GM12878 (cell line): ENCODE data around the gene KLHL5. TPM values are rescaled to one million over a fixed set of nuclear protein-coding genes. Genes with fewer than 3 reads are reported as not detected.

Experiments
- ATAC-seq: fragments of 200-7000 bp; cut with Tn5 transposase; 3 replicates; pipeline ENCODE4 v1.9.1; 2020; ENCODE audit warnings: mild to moderate bottlenecking, moderate library complexity
- BruUV-seq: library from RNA; stranded (reverse); fragments of 400-500 nt; replicated peaks from 2 replicates; lab custom pipeline; 2021; lab: Mats Ljungman, UMichigan
- CTCF ChIA-PET: fragments of 300-600 bp; sonication (Branson Sonifier 250); formaldehyde crosslinking; extraction: SDS; loops from one replicate; lab custom pipeline; 2021; ENCODE audit warnings: inconsistent platforms; lab: Yijun Ruan, JAX
- POLR2A ChIA-PET: fragments of 350-600 bp; formaldehyde crosslinking; extraction: SDS; loops from one replicate; lab custom pipeline; 2021; ENCODE audit warnings: inconsistent platforms; lab: Charles Lee
- RAD21 ChIA-PET: fragments of 300-600 bp; sonication (Branson Sonifier 250); formaldehyde crosslinking; loops from one replicate; lab custom pipeline; 2023; ENCODE audit warnings: antibody characterized with exemption; ENCODE audit not compliant: unreplicated experiment; lab: Charles Lee
- SMC1A ChIA-PET: fragments of 300-600 bp; sonication (Branson Sonifier 250); formaldehyde crosslinking; loops from one replicate; lab custom pipeline; 2023; ENCODE audit not compliant: unreplicated experiment, uncharacterized antibody; lab: Charles Lee
- DNase-seq: peaks from one replicate; pipeline ENCODE4 v3.0.0-alpha.2; 2011; ENCODE audit warnings: low read depth, low spot score
- FAIRE-seq: peaks from 3 replicates; lab custom pipeline; 2011; peaks lifted over from hg19 to GRCh38; lab: Jason Lieb, UNC
- H2AFZ ChIP-seq: 2 replicates; pipeline ENCODE4 v1.6.0; 2011; ENCODE audit warnings: low read depth, low read length, control low read depth; ENCODE audit not compliant: control insufficient read depth
- H3K27ac ChIP-seq: 2 replicates; pipeline ENCODE4 v1.5.1; 2011; ENCODE audit warnings: control low read depth; ENCODE audit not compliant: control insufficient read depth, insufficient read depth
- H3K27me3 ChIP-seq, 2 experiments: replicated peaks in 1 of 2; 2 replicates each; pipeline versions ENCODE4 v1.6.0 to v1.6.1; 2011; ENCODE audit warnings: low read length in 1 of 2; ENCODE audit not compliant: control insufficient read depth in 2 of 2, insufficient read depth in 2 of 2
- H3K36me3 ChIP-seq, 2 experiments: 2 replicates each; pipeline ENCODE4 v1.5.1; 2011; ENCODE audit warnings: low read length in 1 of 2; ENCODE audit not compliant: control insufficient read depth in 2 of 2, insufficient read depth in 2 of 2
- H3K4me1 ChIP-seq: 2 replicates; pipeline ENCODE4 v1.6.1; 2011; ENCODE audit warnings: mild to moderate bottlenecking, low read length, moderate library complexity, mixed read lengths; ENCODE audit not compliant: control insufficient read depth, insufficient read depth
- H3K4me2 ChIP-seq: 2 replicates; pipeline ENCODE4 v1.6.0; 2011; ENCODE audit warnings: control low read depth; ENCODE audit not compliant: control insufficient read depth, insufficient read depth
- H3K4me3 ChIP-seq: fragments of 200-600 bp; sonication (generic); 2 replicates; pipeline ENCODE4 v1.5.1; 2016
- H3K79me2 ChIP-seq: 2 replicates; pipeline ENCODE4 v1.6.0; 2011; ENCODE audit warnings: low read length; ENCODE audit not compliant: control insufficient read depth, insufficient read depth
- H3K9ac ChIP-seq: 2 replicates; pipeline ENCODE4 v1.8.0; 2011; ENCODE audit warnings: low read length, control low read depth, mixed read lengths; ENCODE audit not compliant: control insufficient read depth, insufficient read depth
- H3K9me3 ChIP-seq: replicated peaks from 3 replicates; pipeline ENCODE4 v1.5.1; 2011; ENCODE audit warnings: mild to moderate bottlenecking, low read length; ENCODE audit not compliant: control insufficient read depth, insufficient read depth
- H4K20me1 ChIP-seq: 2 replicates; pipeline ENCODE4 v1.6.0; 2011; ENCODE audit not compliant: control insufficient read depth, insufficient read depth
- ATF7 ChIP-seq: fragments of 450-650 bp; IDR thresholded peaks from 2 replicates; pipeline ENCODE4 v1.6.1; 2016; ENCODE audit warnings: low read depth, mild to moderate bottlenecking
- BHLHE40 ChIP-seq, 2 experiments: fragments of 450-650 bp in 1 of 2; IDR thresholded peaks; 2 replicates each; pipeline ENCODE4 v1.6.1; 2011 to 2017; ENCODE audit warnings: low read depth in 2 of 2, borderline replicate concordance in 1 of 2, improper control_type of control experiment in 1 of 2, low read length in 1 of 2, mild to moderate bottlenecking in 1 of 2
- CHD2 ChIP-seq: IDR thresholded peaks from 2 replicates; pipeline ENCODE4 v1.6.1; 2011; ENCODE audit warnings: low read depth, low read length, improper control_type of control experiment, borderline replicate concordance
- IKZF1 ChIP-seq: fragments of 450-650 bp; conservative IDR thresholded peaks from 2 replicates; pipeline ENCODE4 v1.6.1; 2017; ENCODE audit warnings: antibody characterized with exemption, mild to moderate bottlenecking
- MLLT1 ChIP-seq: fragments of 450-650 bp; IDR thresholded peaks from 2 replicates; pipeline ENCODE4 v1.6.1; 2016; ENCODE audit warnings: mild to moderate bottlenecking
- MTA2 ChIP-seq: fragments of 450-650 bp; IDR thresholded peaks from 2 replicates; pipeline ENCODE4 v1.6.1; 2016; ENCODE audit warnings: low read depth, mild to moderate bottlenecking, moderate library complexity
- MXI1 ChIP-seq: fragments of 150-350 bp; IDR thresholded peaks from 2 replicates; pipeline ENCODE4 v1.6.1; 2011; ENCODE audit warnings: low read depth, mild to moderate bottlenecking, inconsistent platforms, low read length, improper control_type of control experiment
- NBN ChIP-seq: fragments of 450-650 bp; IDR thresholded peaks from 2 replicates; pipeline ENCODE4 v1.6.1; 2016
- POLR2AphosphoS2 ChIP-seq: IDR thresholded peaks from 2 replicates; pipeline ENCODE4 v1.6.1; 2011; ENCODE audit warnings: low read depth, mild to moderate bottlenecking, low read length, improper control_type of control experiment, moderate library complexity
- RB1 ChIP-seq: fragments of 450-650 bp; formaldehyde crosslinking; IDR thresholded peaks from 2 replicates; pipeline ENCODE4 v1.6.1; 2017; ENCODE audit warnings: mild to moderate bottlenecking, borderline replicate concordance
- SIN3A ChIP-seq: IDR thresholded peaks from 2 replicates; pipeline ENCODE4 v1.6.1; 2012; ENCODE audit warnings: low read depth, low read length, improper control_type of control experiment
- SMAD1 ChIP-seq: fragments of 450-650 bp; IDR thresholded peaks from 2 replicates; pipeline ENCODE4 v1.6.1; 2018; ENCODE audit warnings: mild to moderate bottlenecking, low read depth; ENCODE audit not compliant: partially characterized antibody
- SMAD5 ChIP-seq: IDR thresholded peaks from 2 replicates; pipeline ENCODE4 v1.6.1; 2016; ENCODE audit warnings: antibody characterized with exemption, low read depth
- SMARCA5 ChIP-seq: fragments of 450-650 bp; IDR thresholded peaks from 2 replicates; pipeline ENCODE4 v1.6.1; 2017; ENCODE audit warnings: mild to moderate bottlenecking
- SREBF1 ChIP-seq: IDR thresholded peaks from 2 replicates; pipeline ENCODE4 v1.6.1; 2012; ENCODE audit warnings: mild to moderate bottlenecking, low read length
- STAT3 ChIP-seq: IDR thresholded peaks from 2 replicates; pipeline ENCODE4 v1.6.1; 2011; ENCODE audit warnings: low read depth, low read length, improper control_type of control experiment
- TBL1XR1 ChIP-seq: IDR thresholded peaks from 2 replicates; pipeline ENCODE4 v1.6.1; 2012; ENCODE audit warnings: low read depth, low read length, improper control_type of control experiment
- ZNF207 ChIP-seq: fragments of 450-650 bp; IDR thresholded peaks from 2 replicates; pipeline ENCODE4 v1.6.1; 2014; ENCODE audit warnings: antibody characterized with exemption, mild to moderate bottlenecking, borderline replicate concordance
- ZZZ3 ChIP-seq: IDR thresholded peaks from 2 replicates; pipeline ENCODE4 v1.6.1; 2011; ENCODE audit warnings: low read depth; ENCODE audit not compliant: control insufficient read depth, insufficient read length
- WGBS: methylation state at CpG from one replicate; pipeline ENCODE4 v1.1.6; 2016; ENCODE audit warnings: low lambda C conversion rate; ENCODE audit not compliant: insufficient replicate concordance, insufficient coverage; ENCODE audit errors: missing lambda C conversion rate; 5-methylcytosine and 5-hydroxymethylcytosine counted together
- in situ Hi-C: fragments of 300-500 bp; cut with MboI; formaldehyde crosslinking; loops from 9 replicates; pipeline ENCODE4 v1.14.3; 2018; ENCODE audit warnings: mixed read lengths
- intact Hi-C: fragments of 100-400 bp; cut with micrococcal nuclease; formaldehyde crosslinking; loops from one replicate; pipeline ENCODE4 v1.14.2; 2022; ENCODE audit not compliant: unreplicated experiment
- polyA plus RNA-seq, 11 experiments: library from polyadenylated mRNA; depleted of rRNA in 4 of 11; unstranded in 6 of 11; stranded (reverse) in 5 of 11; fragments of >200 nt; fragmentation: Nextera tagmentation in 4 of 11; fragmentation: Illumina TruSeq in 1 of 11; extraction: Ambion mirVana in 4 of 11; extraction: Trizol in 1 of 11; gene quantifications; 1 replicate in 1 of 11; 2 replicates in 10 of 11; pipeline versions ENCODE4 v1.2.1 to v1.2.3, GENCODE V29; 2011 to 2016; ENCODE audit warnings: inconsistent platforms in 2 of 11, missing spikeins in 2 of 11, low read depth in 1 of 11
- total RNA-seq, 4 experiments: library from RNA; depleted of rRNA in 3 of 4; stranded (reverse); fragments of >200 nt in 3 of 4; fragmentation: Illumina TruSeq in 1 of 4; extraction: Trizol in 1 of 4; gene quantifications; 2 replicates each; pipeline versions ENCODE4 v1.2.1 to v1.2.3, GENCODE V29; 2013 to 2021
- TF ChIP-seq, protein P1 (sequence below): IDR thresholded peaks from 2 replicates; pipeline ENCODE4 v1.6.1; 2011; ENCODE audit warnings: low read depth, mild to moderate bottlenecking, low read length, moderate library complexity, borderline replicate concordance; ENCODE audit errors: extremely low read depth

The KLHL5 gene
- total and polyA plus RNA-seq, 10 of the 15 experiments (the other 5 are each of a cell fraction or from before 2014, with no cell fraction given): 4.7 to 27.3 (median 12.6) TPM

- TF ChIP-seq, protein P1, sequence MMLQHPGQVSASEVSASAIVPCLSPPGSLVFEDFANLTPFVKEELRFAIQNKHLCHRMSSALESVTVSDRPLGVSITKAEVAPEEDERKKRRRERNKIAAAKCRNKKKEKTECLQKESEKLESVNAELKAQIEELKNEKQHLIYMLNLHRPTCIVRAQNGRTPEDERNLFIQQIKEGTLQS: no peak
- 0 out of 2 replicates have a peak, but pooled peaks have one; percentile 5 for TF ChIP-seq SIN3A
- no peak for TF ChIP-seq IKZF1
- TF ChIP-seq SMARCA5: peak; percentile 18; the same call in 1 of the 2 replicates
- no peak for TF ChIP-seq STAT3
- TF ChIP-seq RB1: 0 out of 2 replicates have a peak, but pooled peaks have one; percentile 29
- TF ChIP-seq, all 136 proteins: peak for 15
Measured at GRCh38 chr4:39043861-39044363, 18.1 kb upstream of the KLHL5 start (continued).

GRCh38 chr4:39044364-39044955, 17.6 kb upstream of the KLHL5 start:
- intact Hi-C loops: loop anchor here (1.0 to 10.0 kb wide), 4 partner anchors 14 to 1150 kb away; partner anchors contain the start of gene RHOH
- no TSS peak for BruUV-seq
- SMC1A ChIA-PET: interaction anchor here (0.7 to 10.5 kb wide), 20 partner anchors 9 to 883 kb away, joined by 3 to 163 read pairs (median 3); partner anchors contain the start of gene TMEM156
- Histone ChIP-seq H3K27me3 (no peaks in the 10 kb centered on the region), H3K4me3 (peak overlapping the region; percentile 83), H3K79me2 (peaks cover 43% of the 10 kb centered on the region), H3K9me3 (no peaks in the 10 kb centered on the region), H2AFZ (peak overlapping the region; percentile 76), H3K4me2 (peak overlapping the region; percentile 79), H3K36me3 (0 out of 4 replicates have a peak, but pooled peaks cover 0 to 3% of the 10 kb centered on the region in 2 experiments), H3K27ac (peak overlapping the region; percentile 81), H4K20me1 (no peaks in the 10 kb centered on the region), H3K4me1 (peaks cover 14% of the 10 kb centered on the region), H3K9ac (peak overlapping the region; percentile 76)
- under 1% methylated on average over 13 of the region's 54 CpGs for WGBS
- POLR2A ChIA-PET: interaction anchor here (0.6 to 9.8 kb wide), 14 partner anchors 9 to 312 kb away, joined by 3 to 131 read pairs (median 4); partner anchors contain the start of gene TMEM156
- CTCF ChIA-PET: interaction anchor here (0.9 to 8.1 kb wide), 7 partner anchors 13 to 285 kb away, joined by 3 to 90 read pairs (median 7); partner anchors contain the start of gene TMEM156
- RAD21 ChIA-PET: interaction anchor here (0.8 to 7.9 kb wide), 20 partner anchors 10 to 321 kb away, joined by 3 to 164 read pairs (median 4); partner anchors contain the start of genes TLR1, TLR10 and TMEM156
- DNase-seq (peak; percentile 90), ATAC-seq (peak; percentile 83), FAIRE-seq (peak; percentile 23)
- in situ Hi-C loops: loop anchor here (25.0 kb wide), 1 partner anchor 282 kb away; no protein-coding TSS in a partner anchor
- TF ChIP-seq NBN (peak; percentile 69; the same call in 1 of the 2 replicates), MTA2 (peak; percentile 49), ATF7 (0 out of 2 replicates have a peak, but pooled peaks have one; percentile 19), CHD2 (peak; percentile 74), TBL1XR1 (peak; percentile 58; the same call in 1 of the 2 replicates), SMAD5 (no peak), ZZZ3 (no peak), ZNF207 (no peak), MXI1 (no peak; the same call in 1 of the 2 replicates), BHLHE40 (IDR thresholded peaks at IDR 0.05; ENCODE audit: borderline replicate concordance in 1 of 2, low read depth in 2 of 2, low read length in 1 of 2) (0 out of 4 replicates have a peak, but pooled peaks of 1 of the 2 experiments have one; percentile 54), SMAD1 (no peak), SREBF1 (no peak), POLR2AphosphoS2 (0 out of 2 replicates have a peak, but pooled peaks have one; percentile 29), MLLT1 (peak; percentile 28; the same call in 1 of the 2 replicates)
